H9 (cell line): ENCODE data around the gene CDK5R1. TPM values are rescaled to one million over a fixed set of nuclear protein-coding genes. Genes with fewer than 3 reads are reported as not detected.

Experiments
- DNase-seq: peaks from one replicate; pipeline ENCODE4 v3.0.0-alpha.2; 2017
- H2AFZ ChIP-seq: one replicate; pipeline ENCODE4 v1.6.1; 2013; ENCODE audit warnings: mild to moderate bottlenecking, low read length, control low read depth, moderate library complexity
- H2AK5ac ChIP-seq: 2 replicates; pipeline ENCODE4 v1.6.1; 2013; ENCODE audit warnings: low read length, control low read depth, mixed read lengths; ENCODE audit not compliant: insufficient read length
- H2BK120ac ChIP-seq: one replicate; pipeline ENCODE4 v1.6.1; 2013; ENCODE audit warnings: low read depth, mild to moderate bottlenecking, low read length, control low read depth, inconsistent platforms; ENCODE audit not compliant: poor library complexity, severe bottlenecking
- H2BK12ac ChIP-seq: 2 replicates; pipeline ENCODE4 v1.6.1; 2013; ENCODE audit warnings: low read length, control low read depth, mixed read lengths, low read depth; ENCODE audit not compliant: insufficient read length
- H2BK15ac ChIP-seq: 2 replicates; pipeline ENCODE4 v1.6.1; 2013; ENCODE audit warnings: low read depth, low read length, control low read depth
- H2BK20ac ChIP-seq: one replicate; pipeline ENCODE4 v1.6.1; 2013; ENCODE audit warnings: low read depth, mild to moderate bottlenecking, low read length, control low read depth, inconsistent platforms; ENCODE audit not compliant: poor library complexity, severe bottlenecking
- H2BK5ac ChIP-seq: 2 replicates; pipeline ENCODE4 v1.6.1; 2013; ENCODE audit warnings: low read length, control low read depth, mixed read lengths; ENCODE audit not compliant: insufficient read length
- H3K14ac ChIP-seq: 2 replicates; pipeline ENCODE4 v1.6.1; 2013; ENCODE audit warnings: low read length, control low read depth; ENCODE audit not compliant: insufficient read depth
- H3K18ac ChIP-seq: 2 replicates; pipeline ENCODE4 v1.6.1; 2013; ENCODE audit warnings: low read depth, mild to moderate bottlenecking, mixed read lengths, low read length, control low read depth; ENCODE audit not compliant: insufficient read length
- H3K23ac ChIP-seq: 2 replicates; pipeline ENCODE4 v1.6.1; 2013; ENCODE audit warnings: low read length, control low read depth, mixed read lengths, low read depth; ENCODE audit not compliant: insufficient read length
- H3K23me2 ChIP-seq: 2 replicates; pipeline ENCODE4 v1.6.1; 2013; ENCODE audit warnings: low read depth, mild to moderate bottlenecking, mixed read lengths, low read length, control low read depth; ENCODE audit not compliant: insufficient read length, poor library complexity, severe bottlenecking
- H3K27ac ChIP-seq: 2 replicates; pipeline ENCODE4 v1.5.1; 2013; ENCODE audit warnings: low read length, control low read depth, mixed read lengths, low read depth; ENCODE audit not compliant: insufficient read length
- H3K27me3 ChIP-seq: 2 replicates; pipeline ENCODE4 v1.6.1; 2013; ENCODE audit warnings: low read length, control low read depth, inconsistent platforms; ENCODE audit not compliant: insufficient read depth
- H3K4ac ChIP-seq: 2 replicates; pipeline ENCODE4 v1.6.1; 2013; ENCODE audit warnings: low read depth, mild to moderate bottlenecking, control low read depth, inconsistent platforms, low read length, moderate library complexity
- H3K4me1 ChIP-seq: 2 replicates; pipeline ENCODE4 v1.6.1; 2013; ENCODE audit warnings: low read length, control low read depth, inconsistent platforms; ENCODE audit not compliant: insufficient read depth
- H3K4me2 ChIP-seq: 2 replicates; pipeline ENCODE4 v1.6.1; 2013; ENCODE audit warnings: low read length, control low read depth, mixed read lengths; ENCODE audit not compliant: insufficient read length, insufficient read depth
- H3K56ac ChIP-seq: 2 replicates; pipeline ENCODE4 v1.6.1; 2013; ENCODE audit warnings: low read depth, mild to moderate bottlenecking, mixed read lengths, low read length, control low read depth; ENCODE audit not compliant: insufficient read length
- H3K79me1 ChIP-seq: 2 replicates; pipeline ENCODE4 v1.6.1; 2013; ENCODE audit warnings: low read depth, mild to moderate bottlenecking, moderate library complexity, low read length, control low read depth, inconsistent platforms; ENCODE audit not compliant: insufficient read depth, poor library complexity, severe bottlenecking
- H3K79me2 ChIP-seq: 2 replicates; pipeline ENCODE4 v1.6.1; 2013; ENCODE audit warnings: low read length, control low read depth, inconsistent platforms; ENCODE audit not compliant: insufficient read depth
- H3K9ac ChIP-seq: 2 replicates; pipeline ENCODE4 v1.6.1; 2013; ENCODE audit warnings: low read length, control low read depth, mixed read lengths; ENCODE audit not compliant: insufficient read length; ENCODE audit errors: extremely low read depth
- H3K9me3 ChIP-seq: one replicate; pipeline ENCODE4 v1.6.1; 2013; ENCODE audit warnings: low read depth, low read length, inconsistent platforms; ENCODE audit not compliant: control insufficient read depth
- H3T11ph ChIP-seq: one replicate; pipeline ENCODE4 v1.6.1; 2013; ENCODE audit warnings: mild to moderate bottlenecking, low read length, control low read depth, inconsistent platforms
- H4K20me1 ChIP-seq: one replicate; pipeline ENCODE4 v1.6.1; 2013; ENCODE audit not compliant: control insufficient read depth, insufficient read length, insufficient read depth
- H4K5ac ChIP-seq: 2 replicates; pipeline ENCODE4 v1.6.1; 2013; ENCODE audit warnings: low read depth, mild to moderate bottlenecking, mixed read lengths, low read length, control low read depth; ENCODE audit not compliant: insufficient read length
- H4K8ac ChIP-seq: replicated peaks from 2 replicates; pipeline ENCODE4 v1.6.1; 2013; ENCODE audit warnings: low read length, control low read depth, mixed read lengths, low read depth; ENCODE audit not compliant: insufficient read length
- H4K91ac ChIP-seq: 2 replicates; pipeline ENCODE4 v1.6.1; 2013; ENCODE audit warnings: low read depth, mild to moderate bottlenecking, moderate library complexity, mixed read lengths, low read length, control low read depth; ENCODE audit not compliant: insufficient read length
- H3K27ac Mint-ChIP-seq, 3 experiments: 2 replicates in 2 of 3; 3 replicates in 1 of 3; pipeline ENCODE4 v1.8.0; 2020 to 2021; ENCODE audit warnings: mixed read lengths in 3 of 3, mild to moderate bottlenecking in 1 of 3, moderate library complexity in 1 of 3
- H3K27me3 Mint-ChIP-seq: 2 replicates; pipeline ENCODE4 v1.8.0; 2021; ENCODE audit warnings: low read depth, mild to moderate bottlenecking, moderate library complexity, mixed read lengths
- H3K36me3 Mint-ChIP-seq, 3 experiments: 2 replicates in 2 of 3; 3 replicates in 1 of 3; pipeline ENCODE4 v1.8.0; 2020 to 2021; ENCODE audit warnings: low read depth in 3 of 3, mixed read lengths in 3 of 3; ENCODE audit not compliant: insufficient read depth in 1 of 3
- H3K4me1 Mint-ChIP-seq, 2 experiments: 2 replicates each; pipeline ENCODE4 v1.8.0; 2020; ENCODE audit warnings: mixed read lengths in 2 of 2
- H3K4me3 Mint-ChIP-seq, 2 experiments: 2 replicates in 1 of 2; 3 replicates in 1 of 2; pipeline ENCODE4 v1.8.0; 2020 to 2021; ENCODE audit warnings: mild to moderate bottlenecking in 2 of 2, mixed read lengths in 2 of 2, moderate library complexity in 1 of 2
- H3K9me3 Mint-ChIP-seq, 2 experiments: 2 replicates in 1 of 2; 3 replicates in 1 of 2; pipeline ENCODE4 v1.8.0; 2020; ENCODE audit warnings: mild to moderate bottlenecking in 2 of 2, mixed read lengths in 2 of 2, moderate library complexity in 1 of 2
- WGBS: extraction: QIAGEN DNeasy Blood & Tissue Kit; methylation state at CpG from one replicate; pipeline ENCODE4 v1.1.7; 2013; ENCODE audit warnings: missing lambda C conversion rate, low lambda C conversion rate, mixed read lengths; ENCODE audit not compliant: insufficient read length; ENCODE audit errors: extremely low coverage; 5-methylcytosine and 5-hydroxymethylcytosine counted together
- total RNA-seq: library from RNA; stranded (reverse); gene quantifications from 2 replicates; pipeline ENCODE4 v1.2.1, GENCODE V29; 2021
- TF ChIP-seq, protein P1 (sequence below): fragments of 200-600 bp; sonication (generic); conservative IDR thresholded peaks from 3 replicates; pipeline ENCODE4 v1.8.0; 2021; ENCODE audit warnings: antibody characterized with exemption, mild to moderate bottlenecking

The CDK5R1 gene
- total RNA-seq, 1 experiment from 2014 or later = 11.4 TPM

DNA sequence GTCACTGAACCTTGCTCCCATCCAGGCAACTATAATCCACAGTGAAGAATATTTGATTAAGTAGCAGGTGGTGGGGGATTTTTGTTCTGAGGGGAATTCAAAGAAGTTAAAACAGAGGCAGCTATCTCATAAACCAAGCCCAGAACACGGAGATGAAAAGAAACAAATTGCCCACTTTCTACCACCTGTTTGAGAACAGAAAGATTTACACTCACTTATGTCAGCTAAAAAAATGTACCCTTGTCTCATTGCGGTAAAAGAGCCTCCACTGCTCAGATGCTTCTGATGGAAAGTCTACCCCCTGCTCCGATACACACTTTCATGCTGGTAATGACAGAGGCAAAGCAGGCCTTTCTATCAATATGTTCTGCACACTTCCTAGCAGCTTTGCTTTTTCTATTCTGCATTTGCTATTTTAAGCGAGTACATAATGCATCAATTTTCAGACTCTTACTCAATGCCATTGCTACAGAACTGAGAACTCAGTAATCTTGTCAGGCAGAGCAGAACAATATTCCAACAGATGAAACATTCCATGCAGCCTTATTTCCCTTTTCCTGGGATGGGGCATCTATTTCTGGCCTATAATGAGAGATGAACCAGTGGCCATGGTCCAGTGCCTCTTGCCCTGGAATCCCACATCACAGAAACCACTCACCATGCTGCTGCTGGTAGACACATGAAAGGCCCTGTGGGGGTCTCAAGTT is 29.0 kb downstream of the CDK5R1 start:
- H3T11ph ChIP-seq = no peak overlapping the region
- H4K5ac ChIP-seq = no peak overlapping the region
- no peak overlapping the region for H2AFZ ChIP-seq
- H3K79me2 ChIP-seq = no peaks in the 10 kb centered on the region
- no peak overlapping the region for H3K56ac ChIP-seq
- peaks cover 5% of the 10 kb centered on the region for H3K23me2 ChIP-seq
- no peak overlapping the region for H2AK5ac ChIP-seq
- DNase-seq = no peak
- H3K14ac ChIP-seq = no peak overlapping the region
- H2BK5ac ChIP-seq = no peak overlapping the region
- H3K9me3 ChIP-seq = no peaks in the 10 kb centered on the region
- no peak overlapping the region for H3K4me3 Mint-ChIP-seq
- H2BK20ac ChIP-seq = no peak overlapping the region
- H4K8ac ChIP-seq = no peak overlapping the region
- peaks cover 10% of the 10 kb centered on the region for H3K27me3 Mint-ChIP-seq
- no peaks in the 10 kb centered on the region for H3K36me3 Mint-ChIP-seq
- peaks cover 56% of the 10 kb centered on the region in 2 experiments for H3K4me1 Mint-ChIP-seq
- no peaks in the 10 kb centered on the region for H3K9me3 Mint-ChIP-seq
- no peak overlapping the region for H2BK15ac ChIP-seq
- H3K27me3 ChIP-seq = no peaks in the 10 kb centered on the region
- TF ChIP-seq, protein P1, sequence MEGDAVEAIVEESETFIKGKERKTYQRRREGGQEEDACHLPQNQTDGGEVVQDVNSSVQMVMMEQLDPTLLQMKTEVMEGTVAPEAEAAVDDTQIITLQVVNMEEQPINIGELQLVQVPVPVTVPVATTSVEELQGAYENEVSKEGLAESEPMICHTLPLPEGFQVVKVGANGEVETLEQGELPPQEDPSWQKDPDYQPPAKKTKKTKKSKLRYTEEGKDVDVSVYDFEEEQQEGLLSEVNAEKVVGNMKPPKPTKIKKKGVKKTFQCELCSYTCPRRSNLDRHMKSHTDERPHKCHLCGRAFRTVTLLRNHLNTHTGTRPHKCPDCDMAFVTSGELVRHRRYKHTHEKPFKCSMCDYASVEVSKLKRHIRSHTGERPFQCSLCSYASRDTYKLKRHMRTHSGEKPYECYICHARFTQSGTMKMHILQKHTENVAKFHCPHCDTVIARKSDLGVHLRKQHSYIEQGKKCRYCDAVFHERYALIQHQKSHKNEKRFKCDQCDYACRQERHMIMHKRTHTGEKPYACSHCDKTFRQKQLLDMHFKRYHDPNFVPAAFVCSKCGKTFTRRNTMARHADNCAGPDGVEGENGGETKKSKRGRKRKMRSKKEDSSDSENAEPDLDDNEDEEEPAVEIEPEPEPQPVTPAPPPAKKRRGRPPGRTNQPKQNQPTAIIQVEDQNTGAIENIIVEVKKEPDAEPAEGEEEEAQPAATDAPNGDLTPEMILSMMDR = no peak
- no peak overlapping the region for H3K4me2 ChIP-seq
- H2BK12ac ChIP-seq = no peak overlapping the region
- H3K4me1 ChIP-seq = peaks cover 15% of the 10 kb centered on the region; the same call in 1 of the 2 replicates
- no peak overlapping the region for H3K18ac ChIP-seq
- no CpG with 5 or more reads among the region's 4 CpGs for WGBS
- H3K23ac ChIP-seq = no peak overlapping the region
- no peak overlapping the region for H3K9ac ChIP-seq
- H4K91ac ChIP-seq = no peak overlapping the region
- no peak overlapping the region for H3K4ac ChIP-seq
- peak overlapping the region in 1 of 3 experiments; percentile 82; a peak in 2 of 7 replicates for H3K27ac Mint-ChIP-seq
- no peak overlapping the region for H2BK120ac ChIP-seq
- H4K20me1 ChIP-seq = no peaks in the 10 kb centered on the region
- no peaks in the 10 kb centered on the region for H3K79me1 ChIP-seq
- no peak overlapping the region for H3K27ac ChIP-seq
